Mucosa of descending colon (tissue), 3 donors: ENCODE data around the gene CACNB4. TPM values are rescaled to one million over a fixed set of nuclear protein-coding genes. Genes with fewer than 3 reads are reported as not detected.

Source experiments
- ATAC-seq: fragments of 200-7000 bp; cut with Tn5 transposase; one replicate; pipeline ENCODE4 v1.9.1; 2020; ENCODE audit warnings: mild to moderate bottlenecking, moderate library complexity
- DNase-seq, 3 donors: peaks; one replicate each; pipeline ENCODE4 v3.0.0-alpha.2; 2020
- H3K36me3 ChIP-seq: fragments of 200-600 bp; one replicate; pipeline ENCODE4 v1.8.0; 2021; ENCODE audit warnings: low read depth, mild to moderate bottlenecking
- H3K4me1 ChIP-seq: fragments of 200-600 bp; one replicate; pipeline ENCODE4 v1.8.0; 2021; ENCODE audit warnings: low read depth, mild to moderate bottlenecking
- H3K4me3 ChIP-seq: fragments of 200-600 bp; one replicate; pipeline ENCODE4 v1.8.0; 2021; ENCODE audit warnings: mild to moderate bottlenecking
- H3K9me3 ChIP-seq: fragments of 200-600 bp; one replicate; pipeline ENCODE4 v1.8.0; 2021; ENCODE audit warnings: mild to moderate bottlenecking
- CTCF ChIP-seq: fragments of 200-600 bp; IDR thresholded peaks from one replicate; pipeline ENCODE4 v1.8.0; 2022; ENCODE audit warnings: antibody characterized with exemption, mild to moderate bottlenecking
- intact Hi-C, 2 donors: fragments of 100-400 bp; cut with DNase I in 1 of 2; cut with micrococcal nuclease in 1 of 2; formaldehyde crosslinking; loops; one replicate each; pipeline versions ENCODE4 v1.11.0 to v1.11.1; 2022; cut with DNase I, micrococcal nuclease
- total RNA-seq, 3 donors: library from RNA; stranded (reverse); fragmentation: NEBNext Ultra II Directional in 2 of 3; extraction: Animal tissue kit (Norgen Biotek cat#: 25700) in 2 of 3; gene quantifications; one replicate each; pipeline versions ENCODE4 v1.2.1 to v1.2.4, GENCODE V29; 2021 to 2023
- donor health status: DM: no; HTN: no; CAD: no; lungs with moderate emphysema.
- donor health status: DM: no; HTN: no; CAD: no.
- donor health status: DM: no; HTN: yes; CAD: no.

CACNB4 gene
- total RNA-seq, 3 donors from 2014 or later, result 1.0 to 1.8 (median 1.4) TPM

GRCh38 chr2:152088006-152088405 is 10.8 kb downstream of the CACNB4 start:
- H3K9me3 ChIP-seq, result no peaks in the 10 kb centered on the region
- intact Hi-C loops, result no loop called here
- no peak for TF ChIP-seq CTCF
- no peaks in the 10 kb centered on the region for H3K36me3 ChIP-seq
- H3K4me3 ChIP-seq, result no peak overlapping the region
- ATAC-seq (no peak), DNase-seq (no peak)
- no peaks in the 10 kb centered on the region for H3K4me1 ChIP-seq

DNA sequence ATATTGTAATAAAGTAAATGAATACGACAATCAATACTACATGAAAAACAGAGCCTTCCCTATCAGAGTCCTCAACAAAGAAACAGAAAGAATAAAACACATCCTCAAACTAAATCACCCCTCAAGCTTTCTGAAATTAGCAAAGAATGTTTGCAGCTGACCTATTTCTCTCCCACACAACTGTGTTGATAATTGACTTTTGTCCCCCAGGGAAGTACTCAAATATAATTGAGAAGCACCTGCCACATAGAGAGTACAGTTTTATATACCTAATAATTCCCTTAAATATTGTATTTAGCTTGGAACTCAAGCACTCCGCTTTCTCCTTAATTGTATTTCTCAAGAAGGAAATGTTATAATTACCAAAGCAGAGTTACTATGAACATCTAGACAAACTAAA is 12.6 kb downstream of the CACNB4 start:
- DNase-seq (no peak), ATAC-seq (no peak)
- TF ChIP-seq CTCF, result no peak
- Histone ChIP-seq H3K4me1 (no peaks in the 10 kb centered on the region), H3K36me3 (no peaks in the 10 kb centered on the region), H3K9me3 (no peaks in the 10 kb centered on the region), H3K4me3 (no peak overlapping the region)
- intact Hi-C loops, result no loop called here

GRCh38 chr2:152084076-152084475 is 14.8 kb downstream of the CACNB4 start:
- no peak for TF ChIP-seq CTCF
- Histone ChIP-seq H3K4me1 (no peaks in the 10 kb centered on the region), H3K4me3 (no peak overlapping the region), H3K36me3 (no peaks in the 10 kb centered on the region), H3K9me3 (no peaks in the 10 kb centered on the region)
- ATAC-seq (no peak), DNase-seq (no peak)
- intact Hi-C loops, result no loop called here

DNA sequence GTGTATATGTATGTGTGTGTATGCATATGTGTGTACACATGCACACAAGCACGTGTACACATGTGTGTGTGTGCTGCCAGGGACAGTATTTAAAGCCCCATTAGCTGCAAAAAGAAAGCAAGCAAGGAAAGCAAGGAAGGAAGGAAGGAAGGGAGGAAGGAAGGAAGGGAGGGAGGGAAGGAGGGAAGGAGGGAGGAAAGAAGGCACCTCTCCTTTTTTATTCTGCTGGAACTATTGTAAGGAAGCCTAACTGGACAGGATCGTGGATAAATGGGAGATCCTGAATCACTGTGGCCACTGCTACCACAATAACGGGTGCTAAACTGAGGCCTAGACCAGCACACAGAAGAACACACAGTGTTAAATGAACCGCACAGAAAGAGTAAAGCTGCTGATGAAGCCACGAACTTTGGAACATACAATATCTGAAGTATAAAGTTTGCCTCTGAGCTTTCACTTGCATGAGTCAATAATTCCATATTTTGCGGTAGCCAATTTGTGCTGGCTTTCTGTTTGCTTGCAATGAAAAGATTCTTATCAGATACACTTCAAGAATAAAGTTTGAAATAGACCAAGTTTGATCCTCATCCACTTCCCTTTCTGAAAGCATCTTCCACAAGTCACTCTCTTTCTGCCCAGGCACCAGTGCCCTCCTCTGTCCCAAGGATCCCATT is 15.5 kb downstream of the CACNB4 start:
- TF ChIP-seq CTCF, result no peak
- intact Hi-C loops, result no loop called here
- Histone ChIP-seq H3K4me1 (no peaks in the 10 kb centered on the region), H3K36me3 (no peaks in the 10 kb centered on the region), H3K9me3 (no peaks in the 10 kb centered on the region), H3K4me3 (no peak overlapping the region)
- no peak for ATAC-seq
- DNase-seq, result no peak

DNA sequence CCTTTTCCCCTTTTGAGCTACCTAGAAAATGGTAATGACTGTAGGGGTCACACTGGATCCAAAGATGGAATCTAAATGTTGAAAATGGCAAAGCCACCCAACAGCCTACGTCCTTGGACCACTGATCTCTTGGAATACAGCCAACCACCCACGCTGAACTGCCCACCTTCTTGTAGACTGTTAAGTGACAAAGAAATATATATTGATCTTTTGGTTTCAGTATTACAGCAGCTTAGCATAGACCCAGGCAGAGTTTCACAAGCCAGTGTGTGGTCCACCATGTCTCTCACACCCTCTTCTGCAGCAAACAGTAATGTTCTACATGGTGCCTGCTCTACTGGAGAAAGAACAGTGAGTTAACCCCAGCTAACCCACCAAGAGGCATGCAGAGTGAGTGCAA is 20.2 kb downstream of the CACNB4 start:
- Histone ChIP-seq H3K36me3 (no peaks in the 10 kb centered on the region), H3K4me3 (no peak overlapping the region), H3K9me3 (no peaks in the 10 kb centered on the region), H3K4me1 (no peaks in the 10 kb centered on the region)
- DNase-seq (no peak), ATAC-seq (no peak)
- no peak for TF ChIP-seq CTCF
- intact Hi-C loops, result no loop called here

DNA sequence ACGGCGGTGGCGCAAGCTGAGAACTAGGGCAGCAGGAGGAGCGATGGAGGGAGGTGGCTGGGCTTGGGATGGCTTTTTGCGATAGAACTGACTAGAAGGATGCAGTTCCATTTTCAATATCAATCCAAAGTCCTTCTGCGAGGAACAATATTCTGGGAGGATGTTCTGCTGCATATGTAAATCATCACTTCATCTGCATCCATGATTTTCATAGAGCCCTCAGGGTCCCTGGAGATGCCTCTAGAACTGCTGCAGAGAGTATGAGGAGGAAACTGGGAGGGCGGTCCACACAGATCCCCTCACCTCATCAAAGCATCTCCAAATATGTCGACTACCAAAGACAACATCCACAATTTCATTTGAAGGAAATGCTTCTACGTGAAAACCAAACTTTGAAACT is 20.8 kb downstream of the CACNB4 start:
- ATAC-seq (no peak), DNase-seq (no peak)
- no peak overlapping the region for H3K4me3 ChIP-seq
- H3K9me3 ChIP-seq, result no peaks in the 10 kb centered on the region
- H3K36me3 ChIP-seq, result no peaks in the 10 kb centered on the region
- intact Hi-C loops, result no loop called here
- no peaks in the 10 kb centered on the region for H3K4me1 ChIP-seq
- no peak for TF ChIP-seq CTCF
